ENCODE measurements around the gene SHLD2.
"Not testable (repeated sequence)": the region's sequence is repeated elsewhere in the genome, so short reads cannot be mapped to it uniquely, and the experiment has no call there.

The SHLD2 gene

DNA sequence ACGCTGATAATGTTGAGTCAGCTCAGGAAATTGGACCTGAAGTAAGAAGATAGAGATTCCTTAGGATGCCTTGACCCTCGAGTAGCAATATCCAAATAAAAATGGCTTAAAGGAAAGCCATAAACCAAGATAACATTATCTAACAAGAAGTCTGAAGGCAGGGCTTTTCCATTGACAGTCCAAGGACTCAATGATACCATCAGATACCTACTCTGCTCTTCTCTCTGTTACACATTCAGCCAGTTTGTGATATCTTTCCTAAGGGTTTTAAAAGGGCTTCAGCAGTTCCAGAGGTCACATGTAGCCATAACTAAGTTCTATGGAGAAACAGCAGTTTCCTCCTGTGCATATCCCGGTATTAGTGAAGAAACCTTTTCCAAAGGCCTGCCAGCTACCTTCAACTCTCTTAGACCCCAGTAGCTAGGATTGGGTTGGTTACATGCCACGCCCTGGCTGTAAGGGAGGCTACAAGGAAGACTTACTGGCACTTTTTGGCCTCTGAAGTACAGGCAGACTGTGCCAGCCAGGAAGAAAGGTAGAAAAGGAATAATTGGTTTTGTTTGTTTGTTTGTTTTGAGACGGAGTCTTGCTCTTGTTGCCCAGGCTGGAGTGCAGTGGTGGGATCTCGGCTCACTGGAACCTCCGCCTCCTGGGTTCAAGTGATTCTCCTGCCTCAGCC is 10.6 kb downstream of the SHLD2 start:
- Histone ChIP-seq H3K9me2 (replicated peaks; ENCODE audit: low read depth, low read length) (no peaks in the 10 kb centered on the region), H3K9me3 (ENCODE audit: insufficient read depth, low read depth, low read length) (no peaks in the 10 kb centered on the region), H3K9ac (ENCODE audit: low read depth, low read length, poor library complexity, severe bottlenecking) (no peak overlapping the region), H3K36me3 (ENCODE audit: insufficient read depth, low read length) (peaks cover 10% of the 10 kb centered on the region; the same call in 1 of the 2 replicates), H4K20me1 (ENCODE audit: insufficient read depth, low read length, poor library complexity, severe bottlenecking) (no peaks in the 10 kb centered on the region), H3K4me1 (ENCODE audit: insufficient read depth, low read length, poor library complexity, severe bottlenecking) (no peaks in the 10 kb centered on the region), H3K27me3 (ENCODE audit: insufficient read depth, low read length, poor library complexity, severe bottlenecking) (no peaks in the 10 kb centered on the region), H3K4me3 (ENCODE audit: low read length, poor library complexity, severe bottlenecking) (no peak overlapping the region), H2AFZ (ENCODE audit: low read length) (no peak overlapping the region), H3K79me2 (ENCODE audit: insufficient read depth, low read length) (0 out of 2 replicates have a peak, but pooled peaks cover 5% of the 10 kb centered on the region), H3K4me2 (ENCODE audit: low read depth, low read length, poor library complexity, severe bottlenecking) (no peak overlapping the region), H3F3A (ENCODE audit: low read depth) (no peaks in the 10 kb centered on the region)
- TF ChIP-seq, protein P1, sequence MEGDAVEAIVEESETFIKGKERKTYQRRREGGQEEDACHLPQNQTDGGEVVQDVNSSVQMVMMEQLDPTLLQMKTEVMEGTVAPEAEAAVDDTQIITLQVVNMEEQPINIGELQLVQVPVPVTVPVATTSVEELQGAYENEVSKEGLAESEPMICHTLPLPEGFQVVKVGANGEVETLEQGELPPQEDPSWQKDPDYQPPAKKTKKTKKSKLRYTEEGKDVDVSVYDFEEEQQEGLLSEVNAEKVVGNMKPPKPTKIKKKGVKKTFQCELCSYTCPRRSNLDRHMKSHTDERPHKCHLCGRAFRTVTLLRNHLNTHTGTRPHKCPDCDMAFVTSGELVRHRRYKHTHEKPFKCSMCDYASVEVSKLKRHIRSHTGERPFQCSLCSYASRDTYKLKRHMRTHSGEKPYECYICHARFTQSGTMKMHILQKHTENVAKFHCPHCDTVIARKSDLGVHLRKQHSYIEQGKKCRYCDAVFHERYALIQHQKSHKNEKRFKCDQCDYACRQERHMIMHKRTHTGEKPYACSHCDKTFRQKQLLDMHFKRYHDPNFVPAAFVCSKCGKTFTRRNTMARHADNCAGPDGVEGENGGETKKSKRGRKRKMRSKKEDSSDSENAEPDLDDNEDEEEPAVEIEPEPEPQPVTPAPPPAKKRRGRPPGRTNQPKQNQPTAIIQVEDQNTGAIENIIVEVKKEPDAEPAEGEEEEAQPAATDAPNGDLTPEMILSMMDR (conservative IDR thresholded peaks at IDR 0.05; ENCODE audit: low read length) = no peak
- no peak for TF ChIP-seq EZH2phosphoT487 (IDR thresholded peaks at IDR 0.05; ENCODE audit: borderline replicate concordance)

DNA sequence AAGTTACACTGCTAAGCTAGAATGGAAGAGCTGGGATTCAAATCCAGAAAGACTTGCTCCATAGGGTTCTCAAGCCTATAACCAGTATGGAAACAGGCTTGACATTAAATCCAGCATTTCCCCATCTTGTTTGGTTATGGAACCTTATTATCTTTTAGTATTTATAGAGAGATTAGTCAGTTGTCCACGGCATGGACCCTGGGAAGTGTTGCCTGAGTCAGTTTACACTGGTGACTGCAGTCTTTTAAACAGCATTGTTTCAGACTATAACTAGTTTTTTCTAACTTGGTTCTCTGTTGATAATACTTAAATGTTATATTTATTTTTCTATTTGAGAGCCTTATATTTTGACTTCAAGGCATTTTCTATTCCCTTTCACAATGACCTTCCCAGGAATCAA is 23.1 kb downstream of the SHLD2 start:
- H3F3A ChIP-seq (ENCODE audit: low read depth); H3K4me3 ChIP-seq (ENCODE audit: low read length, poor library complexity, severe bottlenecking); H3K9ac ChIP-seq (ENCODE audit: low read depth, low read length, poor library complexity, severe bottlenecking); H3K4me1 ChIP-seq (ENCODE audit: insufficient read depth, low read length, poor library complexity, severe bottlenecking); H3K36me3 ChIP-seq (ENCODE audit: insufficient read depth, low read length); H3K9me2 ChIP-seq (replicated peaks; ENCODE audit: low read depth, low read length); H3K79me2 ChIP-seq (ENCODE audit: insufficient read depth, low read length); H3K9me3 ChIP-seq (ENCODE audit: insufficient read depth, low read depth, low read length); H2AFZ ChIP-seq (ENCODE audit: low read length); H3K27me3 ChIP-seq (ENCODE audit: insufficient read depth, low read length, poor library complexity, severe bottlenecking); H3K4me2 ChIP-seq (ENCODE audit: low read depth, low read length, poor library complexity, severe bottlenecking); H4K20me1 ChIP-seq (ENCODE audit: insufficient read depth, low read length, poor library complexity, severe bottlenecking): not testable (repeated sequence)

DNA sequence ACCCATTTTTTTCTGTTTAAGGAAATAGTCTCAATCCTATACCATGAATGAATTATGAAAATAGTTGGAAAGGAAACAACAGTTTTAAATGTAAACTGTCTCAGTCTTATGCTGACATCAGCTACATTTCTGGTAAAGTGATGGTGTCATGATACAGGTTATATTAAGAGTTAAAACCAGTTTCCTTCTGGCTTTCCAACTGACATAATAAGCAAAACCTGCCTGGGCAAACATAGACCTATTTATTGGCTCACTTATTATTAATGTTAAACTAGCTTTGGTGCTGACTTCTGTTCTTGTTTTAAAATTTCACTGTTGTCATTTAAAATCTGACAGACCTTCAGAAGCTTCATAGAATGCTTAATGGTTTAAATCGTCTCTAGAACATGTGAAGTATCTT is 24.0 kb downstream of the SHLD2 start:
- not testable (repeated sequence) for H3K9ac ChIP-seq (ENCODE audit: low read depth, low read length, poor library complexity, severe bottlenecking); H3K4me3 ChIP-seq (ENCODE audit: low read length, poor library complexity, severe bottlenecking); H3K4me1 ChIP-seq (ENCODE audit: insufficient read depth, low read length, poor library complexity, severe bottlenecking); H3K79me2 ChIP-seq (ENCODE audit: insufficient read depth, low read length); H3K36me3 ChIP-seq (ENCODE audit: insufficient read depth, low read length); H3F3A ChIP-seq (ENCODE audit: low read depth); H3K9me3 ChIP-seq (ENCODE audit: insufficient read depth, low read depth, low read length); H4K20me1 ChIP-seq (ENCODE audit: insufficient read depth, low read length, poor library complexity, severe bottlenecking); H3K4me2 ChIP-seq (ENCODE audit: low read depth, low read length, poor library complexity, severe bottlenecking); H2AFZ ChIP-seq (ENCODE audit: low read length); H3K9me2 ChIP-seq (replicated peaks; ENCODE audit: low read depth, low read length); H3K27me3 ChIP-seq (ENCODE audit: insufficient read depth, low read length, poor library complexity, severe bottlenecking)

DNA sequence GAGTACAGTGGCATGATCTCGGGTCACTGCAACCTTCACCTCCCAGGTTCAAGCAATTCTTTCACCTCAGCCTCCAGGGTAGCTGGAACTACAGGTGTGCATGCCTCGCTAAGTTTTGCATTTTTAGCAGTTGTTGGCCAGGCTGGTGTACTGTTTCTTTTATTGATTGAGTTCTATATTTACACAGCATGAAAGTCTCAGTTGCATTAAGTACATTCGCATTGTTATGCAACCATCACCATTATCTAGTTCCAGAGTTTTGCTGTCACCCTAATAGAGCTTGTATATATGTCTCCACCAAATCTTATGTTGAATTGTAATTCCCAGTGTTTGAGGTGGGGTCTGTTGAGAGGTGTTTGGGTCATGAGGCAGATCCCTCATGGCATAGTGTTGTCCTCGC is 28.3 kb downstream of the SHLD2 start:
- not testable (repeated sequence) for H4K20me1 ChIP-seq (ENCODE audit: insufficient read depth, low read length, poor library complexity, severe bottlenecking); H3K4me1 ChIP-seq (ENCODE audit: insufficient read depth, low read length, poor library complexity, severe bottlenecking); H3K27me3 ChIP-seq (ENCODE audit: insufficient read depth, low read length, poor library complexity, severe bottlenecking); H3K9me2 ChIP-seq (replicated peaks; ENCODE audit: low read depth, low read length); H3K9ac ChIP-seq (ENCODE audit: low read depth, low read length, poor library complexity, severe bottlenecking); H2AFZ ChIP-seq (ENCODE audit: low read length); H3F3A ChIP-seq (ENCODE audit: low read depth); H3K36me3 ChIP-seq (ENCODE audit: insufficient read depth, low read length); H3K9me3 ChIP-seq (ENCODE audit: insufficient read depth, low read depth, low read length); H3K4me2 ChIP-seq (ENCODE audit: low read depth, low read length, poor library complexity, severe bottlenecking); H3K79me2 ChIP-seq (ENCODE audit: insufficient read depth, low read length); H3K4me3 ChIP-seq (ENCODE audit: low read length, poor library complexity, severe bottlenecking)

DNA sequence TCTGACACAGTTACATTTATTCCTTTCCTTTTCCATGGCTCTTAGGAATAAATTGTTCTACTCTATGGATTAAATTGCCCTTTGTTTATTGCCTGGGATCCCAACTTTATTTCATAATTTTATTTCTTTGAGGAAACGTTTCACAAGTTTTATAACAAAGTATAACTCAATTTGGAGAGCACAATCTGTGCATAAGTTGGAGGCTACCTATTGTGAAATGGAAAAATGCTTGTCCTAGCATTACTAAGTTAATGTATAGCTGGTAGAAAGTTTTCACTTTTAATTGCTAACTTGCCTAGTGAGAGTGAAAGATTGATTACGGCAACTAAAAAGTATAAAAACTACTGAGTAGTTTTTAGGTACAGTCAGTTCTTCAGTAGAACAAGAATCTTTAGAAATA is 32.0 kb downstream of the SHLD2 start:
- not testable (repeated sequence) for H3K27me3 ChIP-seq (ENCODE audit: insufficient read depth, low read length, poor library complexity, severe bottlenecking); H3F3A ChIP-seq (ENCODE audit: low read depth); H3K79me2 ChIP-seq (ENCODE audit: insufficient read depth, low read length); H3K9me2 ChIP-seq (replicated peaks; ENCODE audit: low read depth, low read length); H4K20me1 ChIP-seq (ENCODE audit: insufficient read depth, low read length, poor library complexity, severe bottlenecking); H3K9ac ChIP-seq (ENCODE audit: low read depth, low read length, poor library complexity, severe bottlenecking); H3K36me3 ChIP-seq (ENCODE audit: insufficient read depth, low read length); H3K4me2 ChIP-seq (ENCODE audit: low read depth, low read length, poor library complexity, severe bottlenecking); H3K4me3 ChIP-seq (ENCODE audit: low read length, poor library complexity, severe bottlenecking); H3K4me1 ChIP-seq (ENCODE audit: insufficient read depth, low read length, poor library complexity, severe bottlenecking); H3K9me3 ChIP-seq (ENCODE audit: insufficient read depth, low read depth, low read length); H2AFZ ChIP-seq (ENCODE audit: low read length)

DNA sequence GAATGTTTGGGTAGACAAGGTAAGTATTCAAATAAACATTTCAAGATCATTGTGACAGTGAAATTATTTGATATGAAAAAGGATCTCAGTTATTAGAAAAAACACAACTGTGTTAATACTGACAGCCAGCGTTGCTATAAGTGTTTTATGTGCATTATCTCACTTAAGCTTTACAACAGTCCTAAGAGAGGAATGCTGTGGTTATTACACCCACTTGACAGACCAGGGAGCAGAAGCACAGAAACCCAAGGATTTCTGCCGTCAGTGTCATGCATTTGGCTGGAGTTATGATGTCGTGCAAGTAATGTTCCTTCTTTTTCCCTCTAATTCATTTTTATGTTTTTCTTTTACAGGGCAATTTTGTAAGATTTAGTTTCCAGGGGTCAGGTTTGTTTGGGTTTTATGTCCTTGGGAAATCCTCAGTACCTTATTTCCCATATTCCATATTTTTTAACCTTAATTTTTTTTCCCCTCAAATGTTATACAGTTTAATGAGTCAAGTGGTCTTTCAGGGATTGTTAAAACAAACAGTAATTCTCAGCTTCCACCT is 32.7 kb downstream of the SHLD2 start:
- not testable (repeated sequence) for H3K4me3 ChIP-seq (ENCODE audit: low read length, poor library complexity, severe bottlenecking); H3K36me3 ChIP-seq (ENCODE audit: insufficient read depth, low read length); H3K9me3 ChIP-seq (ENCODE audit: insufficient read depth, low read depth, low read length); H3K9ac ChIP-seq (ENCODE audit: low read depth, low read length, poor library complexity, severe bottlenecking); H3K4me1 ChIP-seq (ENCODE audit: insufficient read depth, low read length, poor library complexity, severe bottlenecking); H3F3A ChIP-seq (ENCODE audit: low read depth); H3K9me2 ChIP-seq (replicated peaks; ENCODE audit: low read depth, low read length); H3K4me2 ChIP-seq (ENCODE audit: low read depth, low read length, poor library complexity, severe bottlenecking); H2AFZ ChIP-seq (ENCODE audit: low read length); H4K20me1 ChIP-seq (ENCODE audit: insufficient read depth, low read length, poor library complexity, severe bottlenecking); H3K79me2 ChIP-seq (ENCODE audit: insufficient read depth, low read length); H3K27me3 ChIP-seq (ENCODE audit: insufficient read depth, low read length, poor library complexity, severe bottlenecking)

DNA sequence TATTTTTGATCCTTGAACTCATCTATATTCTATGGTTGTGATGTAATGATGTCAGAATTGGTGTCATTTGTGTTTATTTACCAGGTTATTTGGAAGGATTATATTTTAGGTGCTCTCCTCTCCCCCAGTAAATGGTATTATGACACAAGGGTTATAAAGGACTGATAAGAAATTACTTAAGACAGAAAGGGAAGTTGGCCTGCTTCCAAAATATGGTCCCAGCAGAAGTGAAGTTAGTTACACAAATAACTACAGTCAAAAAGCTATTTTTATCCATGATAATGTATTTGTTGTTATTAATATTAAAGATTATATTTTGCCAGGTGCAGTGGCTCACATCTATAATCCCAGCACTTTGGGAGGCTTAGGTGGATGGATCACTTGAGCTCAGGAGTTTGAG is 37.2 kb downstream of the SHLD2 start:
- H3F3A ChIP-seq (ENCODE audit: low read depth); H3K9ac ChIP-seq (ENCODE audit: low read depth, low read length, poor library complexity, severe bottlenecking); H3K4me2 ChIP-seq (ENCODE audit: low read depth, low read length, poor library complexity, severe bottlenecking); H4K20me1 ChIP-seq (ENCODE audit: insufficient read depth, low read length, poor library complexity, severe bottlenecking); H3K9me2 ChIP-seq (replicated peaks; ENCODE audit: low read depth, low read length); H3K9me3 ChIP-seq (ENCODE audit: insufficient read depth, low read depth, low read length); H3K79me2 ChIP-seq (ENCODE audit: insufficient read depth, low read length); H3K4me1 ChIP-seq (ENCODE audit: insufficient read depth, low read length, poor library complexity, severe bottlenecking); H3K27me3 ChIP-seq (ENCODE audit: insufficient read depth, low read length, poor library complexity, severe bottlenecking); H3K4me3 ChIP-seq (ENCODE audit: low read length, poor library complexity, severe bottlenecking); H2AFZ ChIP-seq (ENCODE audit: low read length); H3K36me3 ChIP-seq (ENCODE audit: insufficient read depth, low read length): not testable (repeated sequence)
